Muscle layer of colon (tissue), 2 donors: ENCODE results near the gene SLC25A33.
"Not testable (repeated sequence)": the region's sequence is repeated elsewhere in the genome, so short reads cannot be mapped to it uniquely, and the experiment has no call there.

Experiments
- H3K27ac ChIP-seq: one replicate; pipeline ENCODE4 v1.7.0; 2013; ENCODE audit warnings: low read depth, mild to moderate bottlenecking, low read length, moderate library complexity
- H3K27me3 ChIP-seq, 2 donors: one replicate each; pipeline ENCODE4 v1.7.0; 2013; ENCODE audit warnings: low read length in 2 of 2, mild to moderate bottlenecking in 2 of 2; ENCODE audit not compliant: insufficient read depth in 2 of 2, control insufficient read depth in 1 of 2
- H3K36me3 ChIP-seq: one replicate; pipeline ENCODE4 v1.7.0; 2013; ENCODE audit warnings: mild to moderate bottlenecking, low read length; ENCODE audit not compliant: insufficient read depth
- H3K4me1 ChIP-seq: one replicate; pipeline ENCODE4 v1.7.0; 2013; ENCODE audit warnings: mild to moderate bottlenecking, low read length; ENCODE audit not compliant: insufficient read depth
- H3K4me3 ChIP-seq, 2 donors: one replicate each; pipeline ENCODE4 v1.7.0; 2013; ENCODE audit warnings: low read length in 2 of 2, low read depth in 1 of 2, mild to moderate bottlenecking in 1 of 2, moderate library complexity in 1 of 2
- H3K9ac ChIP-seq: one replicate; pipeline ENCODE4 v1.7.0; 2013; ENCODE audit warnings: low read length
- H3K9me3 ChIP-seq: one replicate; pipeline ENCODE4 v1.7.0; 2013; ENCODE audit warnings: mild to moderate bottlenecking, low read length
- donor health status: abdominal sarcoma.
- donor health status: Adenocarcinoma of cecum.

SLC25A33 gene

GRCh38 chr1:9618909-9619679, 79.8 kb downstream of the SLC25A33 start:
- Histone ChIP-seq H3K36me3 (no peaks in the 10 kb centered on the region), H3K4me3 (no peak overlapping the region), H3K9ac (no peak overlapping the region), H3K4me1 (no peaks in the 10 kb centered on the region), H3K27ac (no peak overlapping the region), H3K9me3 (no peaks in the 10 kb centered on the region), H3K27me3 (peaks cover 0 to 4% of the 10 kb centered on the region in 2 donors)

- Histone ChIP-seq H3K36me3 (no peaks in the 10 kb centered on the region), H3K27ac (no peak overlapping the region), H3K4me3 (no peak overlapping the region), H3K4me1 (no peaks in the 10 kb centered on the region), H3K9me3 (no peaks in the 10 kb centered on the region), H3K27me3 (peaks cover 0 to 5% of the 10 kb centered on the region in 2 donors), H3K9ac (no peak overlapping the region)
Observed at GRCh38 chr1:9621032-9621431, 81.8 kb downstream of the SLC25A33 start.

- H3K4me1 ChIP-seq: no peaks in the 10 kb centered on the region
- H3K27ac ChIP-seq: no peak overlapping the region
- no peak overlapping the region for H3K9ac ChIP-seq
- no peaks in the 10 kb centered on the region for H3K9me3 ChIP-seq
- peaks cover 0 to 8% of the 10 kb centered on the region in 2 donors for H3K27me3 ChIP-seq
- H3K36me3 ChIP-seq: no peaks in the 10 kb centered on the region
- H3K4me3 ChIP-seq: no peak overlapping the region
Observed at GRCh38 chr1:9624081-9624480, 84.8 kb downstream of the SLC25A33 start.

- not testable (repeated sequence) for H3K36me3 ChIP-seq, H3K4me3 ChIP-seq, H3K9me3 ChIP-seq, H3K27ac ChIP-seq, H3K27me3 ChIP-seq, H3K9ac ChIP-seq, H3K4me1 ChIP-seq
Observed at GRCh38 chr1:9625030-9625429, 85.8 kb downstream of the SLC25A33 start.

DNA sequence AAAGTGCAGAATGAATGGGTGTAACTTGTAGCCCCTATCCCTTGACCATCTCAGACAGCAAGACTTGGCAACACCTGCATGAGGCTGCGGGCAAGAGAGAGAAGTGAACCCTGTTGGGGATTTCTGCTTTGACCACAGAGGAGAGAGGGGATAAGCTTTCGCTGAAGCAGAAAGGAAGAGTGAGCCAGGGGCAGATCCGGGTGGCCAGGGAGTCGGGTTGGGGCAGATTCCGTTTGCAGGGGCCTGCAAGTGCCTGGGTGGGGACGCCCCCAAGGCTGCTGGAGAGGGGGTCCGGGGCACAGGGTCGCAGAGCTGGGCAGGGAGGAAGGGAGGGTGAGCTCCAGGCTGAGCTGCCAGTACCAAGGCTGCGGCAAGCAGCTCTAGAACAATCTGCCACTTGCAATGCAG, 86.9 kb downstream of the SLC25A33 start:
- H3K27ac ChIP-seq: no peak overlapping the region
- H3K27me3 ChIP-seq: peaks cover 0 to 8% of the 10 kb centered on the region in 2 donors
- H3K36me3 ChIP-seq: no peaks in the 10 kb centered on the region
- H3K9me3 ChIP-seq: no peaks in the 10 kb centered on the region
- H3K4me3 ChIP-seq: no peak overlapping the region
- no peak overlapping the region for H3K9ac ChIP-seq
- no peaks in the 10 kb centered on the region for H3K4me1 ChIP-seq

DNA sequence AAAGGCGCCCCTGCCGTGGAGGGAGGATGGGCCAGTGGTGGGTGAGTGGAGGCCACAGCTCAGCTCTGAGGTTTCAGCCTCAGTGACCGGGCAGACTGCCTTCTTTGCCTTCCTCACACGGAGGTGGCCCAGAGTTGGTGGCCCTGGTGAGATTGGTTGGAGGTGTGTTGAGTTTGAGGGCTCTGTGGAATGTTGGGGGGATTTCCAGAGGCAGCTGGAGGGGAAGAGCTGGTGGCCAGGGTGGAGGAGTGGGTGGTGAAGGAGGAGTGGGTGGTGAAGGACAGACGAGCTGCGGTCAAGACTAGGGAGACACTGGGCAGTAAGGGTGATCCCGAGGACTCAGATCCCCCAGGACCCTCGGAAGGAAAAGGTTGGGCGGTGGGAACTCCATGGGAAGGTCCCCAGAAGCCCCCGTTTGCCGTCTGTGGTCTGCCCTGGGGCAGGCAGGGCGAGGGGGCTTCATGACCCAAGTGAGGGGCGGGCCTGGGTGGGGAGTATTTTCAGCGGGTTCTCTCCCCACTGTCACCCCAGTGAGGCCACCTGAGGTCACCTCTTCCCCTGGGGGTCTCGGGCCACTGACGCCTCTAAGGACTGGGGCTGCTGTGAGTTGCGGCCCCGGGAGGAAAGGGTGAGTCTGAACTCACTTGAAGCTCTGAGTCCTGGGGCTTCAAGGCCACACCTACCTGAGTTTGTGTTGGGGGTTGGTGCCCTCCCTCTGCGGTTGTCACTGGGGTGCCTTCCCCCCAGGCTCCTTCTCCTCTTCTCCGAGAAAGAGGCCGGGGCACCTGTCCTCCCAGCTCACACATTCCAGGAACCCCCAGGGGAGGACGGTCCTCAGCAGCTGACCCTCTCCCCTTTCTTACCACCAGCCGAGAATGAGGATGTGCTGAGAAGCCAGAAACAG, 89.5 kb downstream of the SLC25A33 start:
- Histone ChIP-seq H3K9me3 (no peaks in the 10 kb centered on the region), H3K9ac (no peak overlapping the region), H3K4me1 (no peaks in the 10 kb centered on the region), H3K4me3 (no peak overlapping the region), H3K27ac (no peak overlapping the region), H3K27me3 (peaks cover 0 to 8% of the 10 kb centered on the region in 2 donors), H3K36me3 (no peaks in the 10 kb centered on the region)

DNA sequence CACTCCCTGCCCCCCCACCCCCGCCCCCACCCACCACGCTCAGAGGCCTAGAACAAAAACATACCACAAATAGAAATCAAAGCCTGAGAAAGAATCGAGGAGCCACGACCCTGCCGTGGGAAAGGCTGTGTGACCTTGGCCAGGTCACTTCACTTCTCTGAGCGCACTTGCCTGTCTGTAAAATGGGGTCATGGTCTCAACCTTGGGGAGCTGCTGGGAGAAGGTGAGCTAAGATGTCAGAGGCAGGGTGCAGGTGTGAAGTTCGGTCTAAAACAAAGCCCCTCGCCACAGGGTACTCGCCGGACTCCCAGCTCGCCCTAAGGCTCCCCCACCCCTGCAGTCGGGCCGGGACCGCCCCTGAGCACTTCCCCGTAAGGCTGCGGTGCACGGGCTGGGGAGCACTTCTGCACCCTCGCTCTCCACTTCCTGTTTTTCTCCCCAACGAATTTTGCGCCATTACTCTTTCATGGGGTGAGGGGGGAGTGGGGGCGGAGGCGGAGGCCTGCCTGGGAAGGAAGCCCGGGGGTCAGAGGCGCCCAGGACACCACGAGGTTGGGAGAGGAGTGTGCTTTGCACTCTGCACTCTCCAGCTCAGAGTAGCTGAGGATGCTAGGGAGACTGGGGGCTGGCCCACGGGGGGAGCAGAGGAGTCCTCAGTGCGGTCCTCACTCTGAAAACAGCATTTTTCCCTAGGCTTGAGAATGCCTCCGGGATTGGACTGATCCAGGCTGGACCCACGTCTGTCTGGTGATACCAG, 90.4 kb downstream of the SLC25A33 start:
- Histone ChIP-seq H3K27ac (no peak overlapping the region), H3K27me3 (peaks cover 0 to 8% of the 10 kb centered on the region in 2 donors), H3K4me1 (no peaks in the 10 kb centered on the region), H3K9ac (no peak overlapping the region), H3K4me3 (no peak overlapping the region), H3K9me3 (no peaks in the 10 kb centered on the region), H3K36me3 (no peaks in the 10 kb centered on the region)

GRCh38 chr1:9630331-9631111, 91.3 kb downstream of the SLC25A33 start:
- Histone ChIP-seq H3K9me3 (no peaks in the 10 kb centered on the region), H3K4me1 (no peaks in the 10 kb centered on the region), H3K36me3 (no peaks in the 10 kb centered on the region), H3K4me3 (no peak overlapping the region), H3K9ac (no peak overlapping the region), H3K27ac (no peak overlapping the region), H3K27me3 (peaks cover 0 to 8% of the 10 kb centered on the region in 2 donors)

DNA sequence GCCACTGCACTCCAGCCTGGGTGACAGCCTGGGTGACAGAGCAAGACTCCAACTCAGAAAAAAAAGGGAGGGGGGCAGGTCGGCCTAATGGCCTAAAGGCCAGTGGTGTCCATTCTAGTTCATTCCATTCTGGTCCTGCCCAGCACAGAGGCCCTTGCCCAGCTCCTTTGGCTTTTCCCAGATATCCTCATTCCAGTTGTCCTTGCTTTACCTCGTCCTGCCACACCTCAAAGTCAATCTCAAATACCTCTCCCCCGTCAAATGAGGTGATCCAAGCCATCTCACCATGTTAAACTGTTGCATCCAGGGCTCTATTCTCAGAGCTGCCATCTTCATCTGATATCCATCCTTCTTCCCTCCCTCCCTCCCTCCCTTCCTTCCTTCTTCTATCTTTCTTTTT, 92.3 kb downstream of the SLC25A33 start:
- Histone ChIP-seq H3K27ac (no peak overlapping the region), H3K36me3 (no peaks in the 10 kb centered on the region), H3K9me3 (no peaks in the 10 kb centered on the region), H3K4me3 (no peak overlapping the region), H3K27me3 (peaks cover 0 to 3% of the 10 kb centered on the region in 2 donors), H3K4me1 (no peaks in the 10 kb centered on the region), H3K9ac (no peak overlapping the region)

DNA sequence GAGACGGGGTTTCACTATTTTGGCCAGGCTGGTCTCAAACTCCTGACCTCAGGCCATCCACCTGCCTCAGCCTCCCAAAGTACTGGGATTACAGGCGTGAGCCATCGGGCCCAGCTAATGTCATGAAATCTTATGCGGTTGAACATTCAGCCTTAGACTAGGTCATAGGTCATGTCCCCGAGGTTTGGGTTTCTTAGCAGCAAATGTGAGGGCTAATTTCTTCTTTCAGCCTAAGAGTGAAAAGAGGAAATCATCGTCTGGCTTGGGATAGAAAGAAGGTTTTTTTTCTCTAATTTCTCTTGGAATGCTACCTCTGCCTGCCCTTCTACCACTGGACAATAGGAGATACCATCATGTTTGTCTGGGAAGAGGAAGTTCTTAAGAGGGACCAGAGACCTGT, 94.2 kb downstream of the SLC25A33 start:
- Histone ChIP-seq H3K9me3 (no peaks in the 10 kb centered on the region), H3K36me3 (no peaks in the 10 kb centered on the region), H3K27ac (no peak overlapping the region), H3K9ac (no peak overlapping the region), H3K27me3 (no peaks in the 10 kb centered on the region), H3K4me1 (no peaks in the 10 kb centered on the region), H3K4me3 (no peak overlapping the region)
